WTC11 (cell line): ENCODE data around the gene PDK2. TPM values are rescaled to one million over a fixed set of nuclear protein-coding genes. Genes with fewer than 3 reads are reported as not detected.

Experiments
- ATAC-seq: fragments of 200-7000 bp; cut with Tn5 transposase; 2 replicates; pipeline ENCODE4 v1.10.0; 2021; ENCODE audit warnings: mild to moderate bottlenecking, moderate library complexity
- CTCF ChIA-PET: fragments of 300-600 bp; sonication (Branson Sonifier 250); formaldehyde crosslinking; loops from one replicate; lab custom pipeline; 2021; ENCODE audit warnings: antibody characterized with exemption; lab: Charles Lee
- POLR2A ChIA-PET: fragments of 350-600 bp; sonication (Branson Sonifier 250); formaldehyde crosslinking; loops from one replicate; lab custom pipeline; 2021; ENCODE audit warnings: antibody characterized with exemption; lab: Charles Lee
- DNase-seq: peaks from one replicate; pipeline ENCODE4 v3.0.0; 2021; ENCODE audit warnings: low spot score
- H3K27ac Mint-ChIP-seq: 2 replicates; pipeline ENCODE4 v1.8.0; 2021; ENCODE audit warnings: mixed read lengths
- H3K27me3 Mint-ChIP-seq: 2 replicates; pipeline ENCODE4 v1.8.0; 2021; ENCODE audit warnings: low read depth, mild to moderate bottlenecking, moderate library complexity, mixed read lengths
- H3K36me3 Mint-ChIP-seq: 2 replicates; pipeline ENCODE4 v1.8.0; 2021; ENCODE audit warnings: mixed read lengths
- H3K4me1 Mint-ChIP-seq: 2 replicates; pipeline ENCODE4 v1.8.0; 2022; ENCODE audit warnings: mixed read lengths
- H3K4me3 Mint-ChIP-seq: 2 replicates; pipeline ENCODE4 v1.8.0; 2021; ENCODE audit warnings: mild to moderate bottlenecking, moderate library complexity, mixed read lengths
- H3K9me3 Mint-ChIP-seq: 2 replicates; pipeline ENCODE4 v1.8.0; 2021; ENCODE audit warnings: mixed read lengths
- NFE2L1 ChIP-seq: sonication (generic); formaldehyde crosslinking; IDR thresholded peaks from 2 replicates; pipeline ENCODE4 v1.8.1; 2023; ENCODE audit warnings: missing genetic modification reagents
- ZNF138 ChIP-seq: sonication (generic); formaldehyde crosslinking; conservative IDR thresholded peaks from 2 replicates; pipeline ENCODE4 v1.8.1; 2022; ENCODE audit warnings: mild to moderate bottlenecking, moderate library complexity, missing genetic modification reagents
- ZNF232 ChIP-seq: sonication (generic); formaldehyde crosslinking; IDR thresholded peaks from 2 replicates; pipeline ENCODE4 v1.8.0; 2022; ENCODE audit warnings: mild to moderate bottlenecking, missing genetic modification reagents
- total RNA-seq: library from RNA; stranded (reverse); gene quantifications from 3 replicates; pipeline ENCODE4 v1.2.3, GENCODE V29; 2021
- TF ChIP-seq, protein P1 (sequence below): sonication (generic); formaldehyde crosslinking; IDR thresholded peaks from 2 replicates; pipeline ENCODE4 v1.8.0; 2022; ENCODE audit warnings: mild to moderate bottlenecking, missing genetic modification reagents
- TF ChIP-seq, protein P2 (sequence below): sonication (generic); formaldehyde crosslinking; IDR thresholded peaks from 2 replicates; pipeline ENCODE4 v1.8.0; 2022; ENCODE audit warnings: missing genetic modification reagents
- TF ChIP-seq, protein P3 (sequence below): fragments of 250-450 bp; sonication (Bioruptor Pico); IDR thresholded peaks from 2 replicates; pipeline ENCODE4 v1.8.0; 2021; ENCODE audit warnings: mild to moderate bottlenecking
- TF ChIP-seq, protein P4 (sequence below): sonication (generic); formaldehyde crosslinking; IDR thresholded peaks from 2 replicates; pipeline ENCODE4 v1.8.0; 2022; ENCODE audit warnings: mild to moderate bottlenecking, missing genetic modification reagents
- TF ChIP-seq, protein P5 (sequence below): fragments of 250-450 bp; sonication (Bioruptor Pico); IDR thresholded peaks from 2 replicates; pipeline ENCODE4 v1.9.0; 2021; ENCODE audit warnings: moderate library complexity, mild to moderate bottlenecking, inconsistent platforms, borderline replicate concordance
- TF ChIP-seq, protein P6 (sequence below): sonication (generic); formaldehyde crosslinking; IDR thresholded peaks from 2 replicates; pipeline ENCODE4 v1.8.1; 2022; ENCODE audit warnings: missing genetic modification reagents, borderline replicate concordance
- TF ChIP-seq, protein P7 (sequence below): sonication (generic); formaldehyde crosslinking; IDR thresholded peaks from 2 replicates; pipeline ENCODE4 v1.8.1; 2023; ENCODE audit warnings: mild to moderate bottlenecking, missing genetic modification reagents, moderate library complexity
- TF ChIP-seq, protein P8 (sequence below): sonication (generic); formaldehyde crosslinking; IDR thresholded peaks from 2 replicates; pipeline ENCODE4 v1.8.0; 2023; ENCODE audit warnings: missing genetic modification reagents, mild to moderate bottlenecking, borderline replicate concordance

The PDK2 gene
- total RNA-seq, 1 experiment from 2014 or later: 16.6 TPM

DNA sequence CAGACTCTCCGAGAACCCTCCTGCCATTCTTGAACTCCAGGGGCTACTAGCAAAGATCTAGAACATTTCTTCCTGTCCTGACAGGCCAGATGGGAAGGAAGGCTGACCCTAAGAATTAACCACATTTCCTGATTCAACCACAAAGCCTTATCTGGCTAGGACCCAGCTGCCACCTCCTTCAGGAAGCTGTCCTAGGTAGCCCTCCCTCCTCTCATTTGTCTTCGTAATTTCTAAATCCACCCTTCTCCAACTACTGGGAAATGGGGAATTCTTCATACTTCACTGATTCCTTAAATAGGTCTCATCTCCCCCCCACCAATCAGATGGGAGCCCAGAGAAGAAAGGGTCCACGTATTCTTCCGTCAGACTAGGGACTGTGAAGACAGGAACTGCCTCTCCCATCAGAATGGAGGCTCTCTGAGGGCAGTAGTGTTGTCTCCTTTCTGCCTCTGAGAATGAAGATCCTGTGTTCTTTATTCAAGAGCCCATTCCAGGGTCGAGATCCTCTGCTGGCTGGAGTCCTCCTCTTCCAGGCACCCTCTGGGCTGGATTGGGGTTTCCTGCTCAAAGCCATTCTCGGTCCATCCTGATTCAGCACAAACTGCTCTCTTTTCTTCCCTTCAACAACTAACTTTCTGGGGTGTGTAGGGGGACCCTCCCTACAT, 32.7 kb downstream of the PDK2 start:
- H3K4me3 Mint-ChIP-seq: peak overlapping the region; percentile 97
- peaks cover 26% of the 10 kb centered on the region for H3K27me3 Mint-ChIP-seq
- TF ChIP-seq, protein P1, sequence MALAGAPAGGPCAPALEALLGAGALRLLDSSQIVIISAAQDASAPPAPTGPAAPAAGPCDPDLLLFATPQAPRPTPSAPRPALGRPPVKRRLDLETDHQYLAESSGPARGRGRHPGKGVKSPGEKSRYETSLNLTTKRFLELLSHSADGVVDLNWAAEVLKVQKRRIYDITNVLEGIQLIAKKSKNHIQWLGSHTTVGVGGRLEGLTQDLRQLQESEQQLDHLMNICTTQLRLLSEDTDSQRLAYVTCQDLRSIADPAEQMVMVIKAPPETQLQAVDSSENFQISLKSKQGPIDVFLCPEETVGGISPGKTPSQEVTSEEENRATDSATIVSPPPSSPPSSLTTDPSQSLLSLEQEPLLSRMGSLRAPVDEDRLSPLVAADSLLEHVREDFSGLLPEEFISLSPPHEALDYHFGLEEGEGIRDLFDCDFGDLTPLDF (CRISPR knock-in tag): no peak
- TF ChIP-seq, protein P2, sequence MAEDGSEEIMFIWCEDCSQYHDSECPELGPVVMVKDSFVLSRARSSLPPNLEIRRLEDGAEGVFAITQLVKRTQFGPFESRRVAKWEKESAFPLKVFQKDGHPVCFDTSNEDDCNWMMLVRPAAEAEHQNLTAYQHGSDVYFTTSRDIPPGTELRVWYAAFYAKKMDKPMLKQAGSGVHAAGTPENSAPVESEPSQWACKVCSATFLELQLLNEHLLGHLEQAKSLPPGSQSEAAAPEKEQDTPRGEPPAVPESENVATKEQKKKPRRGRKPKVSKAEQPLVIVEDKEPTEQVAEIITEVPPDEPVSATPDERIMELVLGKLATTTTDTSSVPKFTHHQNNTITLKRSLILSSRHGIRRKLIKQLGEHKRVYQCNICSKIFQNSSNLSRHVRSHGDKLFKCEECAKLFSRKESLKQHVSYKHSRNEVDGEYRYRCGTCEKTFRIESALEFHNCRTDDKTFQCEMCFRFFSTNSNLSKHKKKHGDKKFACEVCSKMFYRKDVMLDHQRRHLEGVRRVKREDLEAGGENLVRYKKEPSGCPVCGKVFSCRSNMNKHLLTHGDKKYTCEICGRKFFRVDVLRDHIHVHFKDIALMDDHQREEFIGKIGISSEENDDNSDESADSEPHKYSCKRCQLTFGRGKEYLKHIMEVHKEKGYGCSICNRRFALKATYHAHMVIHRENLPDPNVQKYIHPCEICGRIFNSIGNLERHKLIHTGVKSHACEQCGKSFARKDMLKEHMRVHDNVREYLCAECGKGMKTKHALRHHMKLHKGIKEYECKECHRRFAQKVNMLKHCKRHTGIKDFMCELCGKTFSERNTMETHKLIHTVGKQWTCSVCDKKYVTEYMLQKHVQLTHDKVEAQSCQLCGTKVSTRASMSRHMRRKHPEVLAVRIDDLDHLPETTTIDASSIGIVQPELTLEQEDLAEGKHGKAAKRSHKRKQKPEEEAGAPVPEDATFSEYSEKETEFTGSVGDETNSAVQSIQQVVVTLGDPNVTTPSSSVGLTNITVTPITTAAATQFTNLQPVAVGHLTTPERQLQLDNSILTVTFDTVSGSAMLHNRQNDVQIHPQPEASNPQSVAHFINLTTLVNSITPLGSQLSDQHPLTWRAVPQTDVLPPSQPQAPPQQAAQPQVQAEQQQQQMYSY (CRISPR knock-in tag): 0 out of 2 replicates have a peak, but pooled peaks have one; percentile 17
- no peaks in the 10 kb centered on the region for H3K9me3 Mint-ChIP-seq
- POLR2A ChIA-PET: no interaction called here
- CTCF ChIA-PET: interaction anchor here (0.6 to 2.5 kb wide), 13 partner anchors 11 to 169 kb away, joined by 3 to 12 read pairs (median 5); partner anchors contain the start of genes PDK2 and PPP1R9B
- DNase-seq (no peak), ATAC-seq (no peak)
- peak overlapping the region; percentile 33; the same call in 1 of the 2 replicates for H3K27ac Mint-ChIP-seq
- no peaks in the 10 kb centered on the region for H3K36me3 Mint-ChIP-seq
- H3K4me1 Mint-ChIP-seq: peaks cover 49% of the 10 kb centered on the region

DNA sequence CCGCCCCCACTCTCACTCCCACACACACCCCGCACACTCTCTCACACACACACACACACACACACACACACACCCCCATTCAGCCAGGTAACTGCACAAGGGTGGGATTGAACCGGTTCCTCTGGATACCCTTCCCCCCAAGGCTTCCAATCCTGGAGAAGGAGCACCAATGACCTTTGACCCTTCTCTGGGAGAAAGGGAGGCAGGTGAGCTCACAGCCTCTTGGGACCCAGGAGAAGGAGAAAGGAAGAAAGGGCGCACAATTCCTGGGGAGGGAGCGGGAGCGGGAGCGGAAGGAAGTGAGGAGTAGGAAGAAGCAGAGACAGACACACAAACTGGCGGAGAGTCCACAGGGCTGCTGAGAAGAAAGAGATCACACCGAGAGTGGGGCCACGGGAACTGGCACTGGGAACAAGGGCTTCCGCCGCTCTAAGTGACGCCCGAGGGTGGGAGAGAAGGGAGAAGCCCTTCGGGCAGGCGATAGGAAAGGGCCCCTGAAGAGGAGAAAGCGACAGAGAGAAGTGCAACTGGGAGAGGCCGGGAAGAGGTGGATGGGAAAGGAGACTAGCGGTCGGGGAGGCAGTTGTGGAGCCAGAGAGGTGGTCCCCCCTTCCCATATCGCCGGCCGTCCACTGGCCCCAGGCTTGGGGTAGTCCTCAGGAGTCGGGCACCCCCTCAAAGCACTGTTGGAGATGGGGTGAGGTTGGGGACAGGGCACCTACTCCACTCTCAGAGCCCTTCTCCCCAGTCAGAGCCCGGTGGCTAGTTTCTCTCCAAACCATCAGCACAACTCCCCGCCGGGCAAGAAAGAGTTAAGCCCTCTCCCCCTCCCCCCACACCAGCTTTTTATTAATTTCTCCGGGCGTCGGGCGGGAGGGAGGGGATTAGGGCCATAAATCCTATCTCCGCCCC, 33.5 kb downstream of the PDK2 start:
- ATAC-seq (peak; percentile 11), DNase-seq (peak; percentile 65)
- Mint-ChIP-seq H3K27ac (peak overlapping the region; percentile 91), H3K4me3 (peak overlapping the region; percentile 97), H3K27me3 (peaks cover 26% of the 10 kb centered on the region), H3K4me1 (peaks cover 48% of the 10 kb centered on the region), H3K36me3 (no peaks in the 10 kb centered on the region), H3K9me3 (no peaks in the 10 kb centered on the region)
- ChIA-PET POLR2A (no interaction called here), CTCF (interaction anchor here (0.6 to 3.0 kb wide), 15 partner anchors 10 to 157 kb away, joined by 3 to 15 read pairs (median 4); partner anchors contain the start of genes PDK2 and PPP1R9B)
- TF ChIP-seq, protein P2 (CRISPR knock-in tag): peak; percentile 43; the same call in 1 of the 2 replicates
- TF ChIP-seq, protein P3, sequence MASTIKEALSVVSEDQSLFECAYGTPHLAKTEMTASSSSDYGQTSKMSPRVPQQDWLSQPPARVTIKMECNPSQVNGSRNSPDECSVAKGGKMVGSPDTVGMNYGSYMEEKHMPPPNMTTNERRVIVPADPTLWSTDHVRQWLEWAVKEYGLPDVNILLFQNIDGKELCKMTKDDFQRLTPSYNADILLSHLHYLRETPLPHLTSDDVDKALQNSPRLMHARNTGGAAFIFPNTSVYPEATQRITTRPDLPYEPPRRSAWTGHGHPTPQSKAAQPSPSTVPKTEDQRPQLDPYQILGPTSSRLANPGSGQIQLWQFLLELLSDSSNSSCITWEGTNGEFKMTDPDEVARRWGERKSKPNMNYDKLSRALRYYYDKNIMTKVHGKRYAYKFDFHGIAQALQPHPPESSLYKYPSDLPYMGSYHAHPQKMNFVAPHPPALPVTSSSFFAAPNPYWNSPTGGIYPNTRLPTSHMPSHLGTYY (CRISPR knock-in tag): no peak
- TF ChIP-seq NFE2L1 (CRISPR knock-in tag) (no peak), ZNF232 (CRISPR knock-in tag) (no peak), ZNF138 (no peak)
- TF ChIP-seq, protein P4, sequence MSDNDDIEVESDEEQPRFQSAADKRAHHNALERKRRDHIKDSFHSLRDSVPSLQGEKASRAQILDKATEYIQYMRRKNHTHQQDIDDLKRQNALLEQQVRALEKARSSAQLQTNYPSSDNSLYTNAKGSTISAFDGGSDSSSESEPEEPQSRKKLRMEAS (CRISPR knock-in tag): no peak
- TF ChIP-seq, protein P5, sequence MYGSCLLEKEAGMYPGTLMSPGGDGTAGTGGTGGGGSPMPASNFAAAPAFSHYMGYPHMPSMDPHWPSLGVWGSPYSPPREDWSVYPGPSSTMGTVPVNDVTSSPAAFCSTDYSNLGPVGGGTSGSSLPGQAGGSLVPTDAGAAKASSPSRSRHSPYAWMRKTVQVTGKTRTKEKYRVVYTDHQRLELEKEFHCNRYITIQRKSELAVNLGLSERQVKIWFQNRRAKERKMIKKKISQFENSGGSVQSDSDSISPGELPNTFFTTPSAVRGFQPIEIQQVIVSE (CRISPR knock-in tag): no peak
- TF ChIP-seq, protein P6, sequence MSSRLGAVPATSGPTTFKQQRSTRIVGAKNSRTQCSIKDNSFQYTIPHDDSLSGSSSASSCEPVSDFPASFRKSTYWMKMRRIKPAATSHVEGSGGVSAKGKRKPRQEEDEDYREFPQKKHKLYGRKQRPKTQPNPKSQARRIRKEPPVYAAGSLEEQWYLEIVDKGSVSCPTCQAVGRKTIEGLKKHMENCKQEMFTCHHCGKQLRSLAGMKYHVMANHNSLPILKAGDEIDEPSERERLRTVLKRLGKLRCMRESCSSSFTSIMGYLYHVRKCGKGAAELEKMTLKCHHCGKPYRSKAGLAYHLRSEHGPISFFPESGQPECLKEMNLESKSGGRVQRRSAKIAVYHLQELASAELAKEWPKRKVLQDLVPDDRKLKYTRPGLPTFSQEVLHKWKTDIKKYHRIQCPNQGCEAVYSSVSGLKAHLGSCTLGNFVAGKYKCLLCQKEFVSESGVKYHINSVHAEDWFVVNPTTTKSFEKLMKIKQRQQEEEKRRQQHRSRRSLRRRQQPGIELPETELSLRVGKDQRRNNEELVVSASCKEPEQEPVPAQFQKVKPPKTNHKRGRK (CRISPR knock-in tag): no peak
- TF ChIP-seq, protein P7, sequence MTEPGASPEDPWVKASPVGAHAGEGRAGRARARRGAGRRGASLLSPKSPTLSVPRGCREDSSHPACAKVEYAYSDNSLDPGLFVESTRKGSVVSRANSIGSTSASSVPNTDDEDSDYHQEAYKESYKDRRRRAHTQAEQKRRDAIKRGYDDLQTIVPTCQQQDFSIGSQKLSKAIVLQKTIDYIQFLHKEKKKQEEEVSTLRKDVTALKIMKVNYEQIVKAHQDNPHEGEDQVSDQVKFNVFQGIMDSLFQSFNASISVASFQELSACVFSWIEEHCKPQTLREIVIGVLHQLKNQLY (CRISPR knock-in tag): no peak
- TF ChIP-seq, protein P8, sequence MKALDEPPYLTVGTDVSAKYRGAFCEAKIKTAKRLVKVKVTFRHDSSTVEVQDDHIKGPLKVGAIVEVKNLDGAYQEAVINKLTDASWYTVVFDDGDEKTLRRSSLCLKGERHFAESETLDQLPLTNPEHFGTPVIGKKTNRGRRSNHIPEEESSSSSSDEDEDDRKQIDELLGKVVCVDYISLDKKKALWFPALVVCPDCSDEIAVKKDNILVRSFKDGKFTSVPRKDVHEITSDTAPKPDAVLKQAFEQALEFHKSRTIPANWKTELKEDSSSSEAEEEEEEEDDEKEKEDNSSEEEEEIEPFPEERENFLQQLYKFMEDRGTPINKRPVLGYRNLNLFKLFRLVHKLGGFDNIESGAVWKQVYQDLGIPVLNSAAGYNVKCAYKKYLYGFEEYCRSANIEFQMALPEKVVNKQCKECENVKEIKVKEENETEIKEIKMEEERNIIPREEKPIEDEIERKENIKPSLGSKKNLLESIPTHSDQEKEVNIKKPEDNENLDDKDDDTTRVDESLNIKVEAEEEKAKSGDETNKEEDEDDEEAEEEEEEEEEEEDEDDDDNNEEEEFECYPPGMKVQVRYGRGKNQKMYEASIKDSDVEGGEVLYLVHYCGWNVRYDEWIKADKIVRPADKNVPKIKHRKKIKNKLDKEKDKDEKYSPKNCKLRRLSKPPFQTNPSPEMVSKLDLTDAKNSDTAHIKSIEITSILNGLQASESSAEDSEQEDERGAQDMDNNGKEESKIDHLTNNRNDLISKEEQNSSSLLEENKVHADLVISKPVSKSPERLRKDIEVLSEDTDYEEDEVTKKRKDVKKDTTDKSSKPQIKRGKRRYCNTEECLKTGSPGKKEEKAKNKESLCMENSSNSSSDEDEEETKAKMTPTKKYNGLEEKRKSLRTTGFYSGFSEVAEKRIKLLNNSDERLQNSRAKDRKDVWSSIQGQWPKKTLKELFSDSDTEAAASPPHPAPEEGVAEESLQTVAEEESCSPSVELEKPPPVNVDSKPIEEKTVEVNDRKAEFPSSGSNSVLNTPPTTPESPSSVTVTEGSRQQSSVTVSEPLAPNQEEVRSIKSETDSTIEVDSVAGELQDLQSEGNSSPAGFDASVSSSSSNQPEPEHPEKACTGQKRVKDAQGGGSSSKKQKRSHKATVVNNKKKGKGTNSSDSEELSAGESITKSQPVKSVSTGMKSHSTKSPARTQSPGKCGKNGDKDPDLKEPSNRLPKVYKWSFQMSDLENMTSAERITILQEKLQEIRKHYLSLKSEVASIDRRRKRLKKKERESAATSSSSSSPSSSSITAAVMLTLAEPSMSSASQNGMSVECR (CRISPR knock-in tag): 0 out of 2 replicates have a peak, but pooled peaks have one; percentile 14
